GM12891 (cell line): ENCODE measurements around the gene RAB1A. TPM values are rescaled to one million over a fixed set of nuclear protein-coding genes. Genes with fewer than 3 reads are reported as not detected.
"Not testable (repeated sequence)": the region's sequence is repeated elsewhere in the genome, so short reads cannot be mapped to it uniquely, and the experiment has no call there.

Experiments
- DNase-seq: peaks from one replicate; pipeline ENCODE4 v3.0.0; 2011; ENCODE audit warnings: low spot score; ENCODE audit not compliant: insufficient read length
- FAIRE-seq: peaks from 2 replicates; lab custom pipeline; 2011; peaks lifted over from hg19 to GRCh38; lab: Jason Lieb, UNC
- PAX5 ChIP-seq: IDR thresholded peaks from 2 replicates; pipeline ENCODE4 v1.6.1; 2011; ENCODE audit warnings: low read length, moderate library complexity, mild to moderate bottlenecking; ENCODE audit not compliant: insufficient read depth, severe bottlenecking
- POLR2A ChIP-seq: IDR thresholded peaks from 2 replicates; pipeline ENCODE4 v1.6.1; 2011; ENCODE audit warnings: low read depth, low read length, control low read depth
- POLR2AphosphoS5 ChIP-seq: IDR thresholded peaks from 2 replicates; pipeline ENCODE4 v1.6.1; 2011; ENCODE audit warnings: low read depth, low read length, control low read depth
- POU2F2 ChIP-seq: IDR thresholded peaks from 2 replicates; pipeline ENCODE4 v1.6.1; 2011; ENCODE audit warnings: low read depth, mild to moderate bottlenecking, control low read depth, low read length, moderate library complexity
- SPI1 ChIP-seq: IDR thresholded peaks from 2 replicates; pipeline ENCODE4 v1.6.1; 2011; ENCODE audit warnings: low read depth, low read length, control low read depth
- TAF1 ChIP-seq: IDR thresholded peaks from 2 replicates; pipeline ENCODE4 v1.6.1; 2011; ENCODE audit warnings: low read depth, low read length, control low read depth
- polyA plus RNA-seq: library from polyadenylated mRNA; unstranded; fragments of >200 nt; gene quantifications from one replicate; pipeline ENCODE4 v1.2.1, GENCODE V29; 2012; ENCODE audit warnings: low read depth, missing spikeins, inconsistent platforms; ENCODE audit not compliant: missing spikeins

The RAB1A gene
- polyA plus RNA-seq = 98.3 TPM

GRCh38 chr2:65129826-65130663 is at the start of gene RAB1A:
TSS of gene RAB1A (minus strand) at chr2:65130106. CDS start at chr2:65129915, 191 bp downstream.
- TF ChIP-seq TAF1 (peak; percentile 83), SPI1 (peak; percentile 66), POLR2AphosphoS5 (peak; percentile 87), PAX5 (no peak), POU2F2 (0 out of 2 replicates have a peak, but pooled peaks have one; percentile 70), POLR2A (peak; percentile 82)
- peak; percentile 96 for DNase-seq
- FAIRE-seq = peak; percentile 100

GRCh38 chr2:65177751-65178442 is 48.0 kb upstream of the RAB1A start:
- FAIRE-seq (no peak), DNase-seq (no peak)
- no peak for TF ChIP-seq POU2F2
- no peak for TF ChIP-seq SPI1
- no peak for TF ChIP-seq TAF1

GRCh38 chr2:65175894-65176530 is 46.1 kb upstream of the RAB1A start:
- DNase-seq (no peak), FAIRE-seq (no peak)
- TF ChIP-seq POU2F2 (no peak), TAF1 (no peak), POLR2A (no peak), POLR2AphosphoS5 (no peak), PAX5 (no peak), SPI1 (no peak)

GRCh38 chr2:65174031-65174430 is 44.1 kb upstream of the RAB1A start:
- DNase-seq, FAIRE-seq: not testable (repeated sequence)

GRCh38 chr2:65172994-65173790 is 43.3 kb upstream of the RAB1A start:
- TF ChIP-seq POU2F2 = no peak
- TF ChIP-seq TAF1 = no peak
- no peak for TF ChIP-seq POLR2A
- TF ChIP-seq POLR2AphosphoS5 = no peak
- no peak for TF ChIP-seq PAX5
- TF ChIP-seq SPI1 = no peak
- DNase-seq (no peak), FAIRE-seq (no peak)

- not testable (repeated sequence) for DNase-seq, FAIRE-seq
These were observed 40.9 kb upstream of the RAB1A start for GRCh38 chr2:65170611-65171477.

- FAIRE-seq (no peak), DNase-seq (no peak)
- TF ChIP-seq TAF1 (no peak), PAX5 (no peak), POU2F2 (no peak), POLR2AphosphoS5 (no peak), POLR2A (no peak), SPI1 (no peak)
These were observed 39.8 kb upstream of the RAB1A start for GRCh38 chr2:65169760-65170136.

GRCh38 chr2:65165558-65165957 is 35.7 kb upstream of the RAB1A start:
- TF ChIP-seq SPI1 (peak; percentile 84), POU2F2 (no peak)
- DNase-seq (no peak), FAIRE-seq (peak; percentile 38)

GRCh38 chr2:65164426-65164891 is 34.6 kb upstream of the RAB1A start:
- FAIRE-seq = no peak
- TF ChIP-seq SPI1 = no peak
- no peak for TF ChIP-seq POU2F2
- no peak for TF ChIP-seq POLR2AphosphoS5
- TF ChIP-seq PAX5 = no peak
- TF ChIP-seq POLR2A = no peak
- no peak for TF ChIP-seq TAF1
- DNase-seq = no peak
